H9 (cell line): ENCODE results near the gene LAGE3. TPM values are rescaled to one million over a fixed set of nuclear protein-coding genes. Genes with fewer than 3 reads are reported as not detected.

ENCODE experiments used
- DNase-seq: peaks from one replicate; pipeline ENCODE4 v3.0.0-alpha.2; 2017
- H2AFZ ChIP-seq: one replicate; pipeline ENCODE4 v1.6.1; 2013; ENCODE audit warnings: mild to moderate bottlenecking, low read length, control low read depth, moderate library complexity
- H2AK5ac ChIP-seq: 2 replicates; pipeline ENCODE4 v1.6.1; 2013; ENCODE audit warnings: low read length, control low read depth, mixed read lengths; ENCODE audit not compliant: insufficient read length
- H2BK120ac ChIP-seq: one replicate; pipeline ENCODE4 v1.6.1; 2013; ENCODE audit warnings: low read depth, mild to moderate bottlenecking, low read length, control low read depth, inconsistent platforms; ENCODE audit not compliant: poor library complexity, severe bottlenecking
- H2BK12ac ChIP-seq: 2 replicates; pipeline ENCODE4 v1.6.1; 2013; ENCODE audit warnings: low read length, control low read depth, mixed read lengths, low read depth; ENCODE audit not compliant: insufficient read length
- H2BK15ac ChIP-seq: 2 replicates; pipeline ENCODE4 v1.6.1; 2013; ENCODE audit warnings: low read depth, low read length, control low read depth
- H2BK20ac ChIP-seq: one replicate; pipeline ENCODE4 v1.6.1; 2013; ENCODE audit warnings: low read depth, mild to moderate bottlenecking, low read length, control low read depth, inconsistent platforms; ENCODE audit not compliant: poor library complexity, severe bottlenecking
- H2BK5ac ChIP-seq: 2 replicates; pipeline ENCODE4 v1.6.1; 2013; ENCODE audit warnings: low read length, control low read depth, mixed read lengths; ENCODE audit not compliant: insufficient read length
- H3K14ac ChIP-seq: 2 replicates; pipeline ENCODE4 v1.6.1; 2013; ENCODE audit warnings: low read length, control low read depth; ENCODE audit not compliant: insufficient read depth
- H3K18ac ChIP-seq: 2 replicates; pipeline ENCODE4 v1.6.1; 2013; ENCODE audit warnings: low read depth, mild to moderate bottlenecking, mixed read lengths, low read length, control low read depth; ENCODE audit not compliant: insufficient read length
- H3K23ac ChIP-seq: 2 replicates; pipeline ENCODE4 v1.6.1; 2013; ENCODE audit warnings: low read length, control low read depth, mixed read lengths, low read depth; ENCODE audit not compliant: insufficient read length
- H3K23me2 ChIP-seq: 2 replicates; pipeline ENCODE4 v1.6.1; 2013; ENCODE audit warnings: low read depth, mild to moderate bottlenecking, mixed read lengths, low read length, control low read depth; ENCODE audit not compliant: insufficient read length, poor library complexity, severe bottlenecking
- H3K27ac ChIP-seq: 2 replicates; pipeline ENCODE4 v1.5.1; 2013; ENCODE audit warnings: low read length, control low read depth, mixed read lengths, low read depth; ENCODE audit not compliant: insufficient read length
- H3K27me3 ChIP-seq: 2 replicates; pipeline ENCODE4 v1.6.1; 2013; ENCODE audit warnings: low read length, control low read depth, inconsistent platforms; ENCODE audit not compliant: insufficient read depth
- H3K4ac ChIP-seq: 2 replicates; pipeline ENCODE4 v1.6.1; 2013; ENCODE audit warnings: low read depth, mild to moderate bottlenecking, control low read depth, inconsistent platforms, low read length, moderate library complexity
- H3K4me1 ChIP-seq: 2 replicates; pipeline ENCODE4 v1.6.1; 2013; ENCODE audit warnings: low read length, control low read depth, inconsistent platforms; ENCODE audit not compliant: insufficient read depth
- H3K4me2 ChIP-seq: 2 replicates; pipeline ENCODE4 v1.6.1; 2013; ENCODE audit warnings: low read length, control low read depth, mixed read lengths; ENCODE audit not compliant: insufficient read length, insufficient read depth
- H3K56ac ChIP-seq: 2 replicates; pipeline ENCODE4 v1.6.1; 2013; ENCODE audit warnings: low read depth, mild to moderate bottlenecking, mixed read lengths, low read length, control low read depth; ENCODE audit not compliant: insufficient read length
- H3K79me1 ChIP-seq: 2 replicates; pipeline ENCODE4 v1.6.1; 2013; ENCODE audit warnings: low read depth, mild to moderate bottlenecking, moderate library complexity, low read length, control low read depth, inconsistent platforms; ENCODE audit not compliant: insufficient read depth, poor library complexity, severe bottlenecking
- H3K79me2 ChIP-seq: 2 replicates; pipeline ENCODE4 v1.6.1; 2013; ENCODE audit warnings: low read length, control low read depth, inconsistent platforms; ENCODE audit not compliant: insufficient read depth
- H3K9ac ChIP-seq: 2 replicates; pipeline ENCODE4 v1.6.1; 2013; ENCODE audit warnings: low read length, control low read depth, mixed read lengths; ENCODE audit not compliant: insufficient read length; ENCODE audit errors: extremely low read depth
- H3K9me3 ChIP-seq: one replicate; pipeline ENCODE4 v1.6.1; 2013; ENCODE audit warnings: low read depth, low read length, inconsistent platforms; ENCODE audit not compliant: control insufficient read depth
- H3T11ph ChIP-seq: one replicate; pipeline ENCODE4 v1.6.1; 2013; ENCODE audit warnings: mild to moderate bottlenecking, low read length, control low read depth, inconsistent platforms
- H4K20me1 ChIP-seq: one replicate; pipeline ENCODE4 v1.6.1; 2013; ENCODE audit not compliant: control insufficient read depth, insufficient read length, insufficient read depth
- H4K5ac ChIP-seq: 2 replicates; pipeline ENCODE4 v1.6.1; 2013; ENCODE audit warnings: low read depth, mild to moderate bottlenecking, mixed read lengths, low read length, control low read depth; ENCODE audit not compliant: insufficient read length
- H4K8ac ChIP-seq: replicated peaks from 2 replicates; pipeline ENCODE4 v1.6.1; 2013; ENCODE audit warnings: low read length, control low read depth, mixed read lengths, low read depth; ENCODE audit not compliant: insufficient read length
- H4K91ac ChIP-seq: 2 replicates; pipeline ENCODE4 v1.6.1; 2013; ENCODE audit warnings: low read depth, mild to moderate bottlenecking, moderate library complexity, mixed read lengths, low read length, control low read depth; ENCODE audit not compliant: insufficient read length
- H3K27ac Mint-ChIP-seq, 3 experiments: 2 replicates in 2 of 3; 3 replicates in 1 of 3; pipeline ENCODE4 v1.8.0; 2020 to 2021; ENCODE audit warnings: mixed read lengths in 3 of 3, mild to moderate bottlenecking in 1 of 3, moderate library complexity in 1 of 3
- H3K27me3 Mint-ChIP-seq: 2 replicates; pipeline ENCODE4 v1.8.0; 2021; ENCODE audit warnings: low read depth, mild to moderate bottlenecking, moderate library complexity, mixed read lengths
- H3K36me3 Mint-ChIP-seq, 3 experiments: 2 replicates in 2 of 3; 3 replicates in 1 of 3; pipeline ENCODE4 v1.8.0; 2020 to 2021; ENCODE audit warnings: low read depth in 3 of 3, mixed read lengths in 3 of 3; ENCODE audit not compliant: insufficient read depth in 1 of 3
- H3K4me1 Mint-ChIP-seq, 2 experiments: 2 replicates each; pipeline ENCODE4 v1.8.0; 2020; ENCODE audit warnings: mixed read lengths in 2 of 2
- H3K4me3 Mint-ChIP-seq, 2 experiments: 2 replicates in 1 of 2; 3 replicates in 1 of 2; pipeline ENCODE4 v1.8.0; 2020 to 2021; ENCODE audit warnings: mild to moderate bottlenecking in 2 of 2, mixed read lengths in 2 of 2, moderate library complexity in 1 of 2
- H3K9me3 Mint-ChIP-seq, 2 experiments: 2 replicates in 1 of 2; 3 replicates in 1 of 2; pipeline ENCODE4 v1.8.0; 2020; ENCODE audit warnings: mild to moderate bottlenecking in 2 of 2, mixed read lengths in 2 of 2, moderate library complexity in 1 of 2
- CTCF ChIP-seq: fragments of 200-600 bp; sonication (generic); conservative IDR thresholded peaks from 3 replicates; pipeline ENCODE4 v1.8.0; 2021; ENCODE audit warnings: antibody characterized with exemption, mild to moderate bottlenecking
- WGBS: extraction: QIAGEN DNeasy Blood & Tissue Kit; methylation state at CpG from one replicate; pipeline ENCODE4 v1.1.7; 2013; ENCODE audit warnings: missing lambda C conversion rate, low lambda C conversion rate, mixed read lengths; ENCODE audit not compliant: insufficient read length; ENCODE audit errors: extremely low coverage; 5-methylcytosine and 5-hydroxymethylcytosine counted together
- total RNA-seq: library from RNA; stranded (reverse); gene quantifications from 2 replicates; pipeline ENCODE4 v1.2.1, GENCODE V29; 2021

LAGE3 gene
- total RNA-seq, 1 experiment from 2014 or later = 32.5 TPM

- Histone ChIP-seq H3K9ac (no peak overlapping the region), H4K8ac (no peak overlapping the region), H3K23me2 (no peaks in the 10 kb centered on the region), H2BK20ac (no peak overlapping the region), H3K56ac (no peak overlapping the region), H4K5ac (no peak overlapping the region), H3K9me3 (peaks cover 47% of the 10 kb centered on the region), H3K79me1 (no peaks in the 10 kb centered on the region), H3K18ac (no peak overlapping the region), H3K4me2 (no peak overlapping the region), H2AK5ac (no peak overlapping the region), H3K4me1 (no peaks in the 10 kb centered on the region; the same call in 1 of the 2 replicates), H2BK5ac (no peak overlapping the region), H2BK15ac (no peak overlapping the region; the same call in 1 of the 2 replicates), H2AFZ (no peak overlapping the region), H3K23ac (no peak overlapping the region), H3K4ac (no peak overlapping the region), H3K79me2 (no peaks in the 10 kb centered on the region), H3T11ph (no peak overlapping the region), H2BK12ac (no peak overlapping the region), H3K27me3 (no peaks in the 10 kb centered on the region), H3K14ac (no peak overlapping the region), H4K20me1 (no peaks in the 10 kb centered on the region), H3K27ac (no peak overlapping the region), H2BK120ac (no peak overlapping the region), H4K91ac (no peak overlapping the region)
- H3K9me3 Mint-ChIP-seq = peaks cover 64 to 72% of the 10 kb centered on the region in 2 experiments
- no peak overlapping the region; a peak in 1 of 5 replicates for H3K4me3 Mint-ChIP-seq
- peak overlapping the region in 1 of 3 experiments; percentile 48; a peak in 1 of 7 replicates for H3K27ac Mint-ChIP-seq
- DNase-seq = no peak
- no peak for TF ChIP-seq CTCF
- no CpG with 5 or more reads among the region's 20 CpGs for WGBS
- H3K4me1 Mint-ChIP-seq = peaks cover 3 to 12% of the 10 kb centered on the region in 2 experiments; a peak in 3 of 4 replicates
- H3K27me3 Mint-ChIP-seq = peaks cover 3% of the 10 kb centered on the region; the same call in 1 of the 2 replicates
- peaks cover 3 to 19% (median 19%) of the 10 kb centered on the region in 3 experiments; a peak in 6 of 7 replicates for H3K36me3 Mint-ChIP-seq
Observed at GRCh38 chrX:154488336-154489075, 9.4 kb upstream of the LAGE3 start.
